GM21367 (cell line): ENCODE data around the gene CCDC160.
"Not testable (repeated sequence)": the region's sequence is repeated elsewhere in the genome, so short reads cannot be mapped to it uniquely, and the experiment has no call there.

Experiments used
- ATAC-seq: cut with Tn5 transposase; IDR thresholded peaks from one replicate; pipeline ENCODE4 v1.9.1; 2021; ENCODE audit not compliant: unreplicated experiment

CCDC160 gene

GRCh38 chrX:134236626-134237614 lies at the start of gene CCDC160:
Gene CCDC160, plus strand, starts transcription at chrX:134237182. Its CDS starts 7,619 bp downstream, at chrX:134244801.
- no peak for ATAC-seq

DNA sequence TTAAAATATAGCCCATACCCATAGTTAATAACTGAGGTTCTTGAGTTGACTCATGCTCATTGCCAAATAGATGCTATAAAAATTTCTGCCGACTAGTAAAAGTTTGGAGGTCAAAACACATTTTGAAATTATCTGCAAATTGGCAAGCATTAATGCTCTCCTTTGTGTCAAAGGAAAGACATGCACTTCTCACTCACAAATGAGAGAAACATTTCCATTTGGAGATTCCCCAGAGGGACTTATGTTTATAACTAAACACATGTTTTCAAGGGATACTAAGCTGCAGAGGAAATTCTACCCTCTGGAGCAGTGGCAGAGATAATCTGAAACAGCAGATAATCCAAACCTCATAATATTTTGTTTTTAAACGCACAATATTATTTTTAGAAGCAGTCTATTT lies 45.7 kb upstream of the CCDC160 start:
- no peak for ATAC-seq

DNA sequence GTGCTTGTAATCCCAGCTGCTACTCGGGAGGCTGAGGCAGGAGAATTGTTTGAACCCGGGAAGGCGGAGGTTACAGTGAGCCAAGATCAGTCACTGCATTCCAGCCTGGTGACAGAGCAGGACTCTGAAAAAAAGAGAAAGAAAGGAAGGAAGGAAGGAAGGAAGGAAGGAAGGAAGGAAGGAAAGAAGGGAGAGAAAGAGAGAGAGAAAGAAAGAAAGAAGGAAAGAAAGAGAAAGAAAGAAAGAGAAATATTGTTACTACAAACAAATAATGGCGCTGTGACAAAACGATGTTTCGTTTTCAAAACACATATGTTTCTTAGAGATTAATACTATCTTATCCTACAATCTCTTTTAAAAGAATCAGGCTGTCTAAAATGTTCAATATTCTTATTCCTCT lies 42.1 kb upstream of the CCDC160 start:
- ATAC-seq, result no peak

DNA sequence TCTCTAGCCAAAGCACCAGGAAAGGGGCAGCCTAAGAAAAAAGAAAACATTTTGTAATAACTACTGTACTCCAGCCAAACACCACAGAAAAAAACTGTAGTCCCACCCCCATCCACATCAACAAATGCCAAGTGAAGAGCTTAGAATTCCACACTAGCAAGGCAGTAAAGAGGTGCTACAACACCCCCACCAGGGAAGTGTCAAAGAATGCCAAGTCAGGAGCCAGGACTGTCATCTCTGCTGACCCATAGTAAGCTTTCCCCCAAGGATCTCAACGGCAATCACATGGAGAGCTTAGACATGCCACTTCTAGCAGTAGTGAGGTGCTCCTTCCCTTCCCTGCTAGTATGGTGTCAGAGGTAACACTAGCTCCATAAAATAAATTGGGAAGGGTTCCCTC lies 34.4 kb upstream of the CCDC160 start:
- no peak for ATAC-seq

DNA sequence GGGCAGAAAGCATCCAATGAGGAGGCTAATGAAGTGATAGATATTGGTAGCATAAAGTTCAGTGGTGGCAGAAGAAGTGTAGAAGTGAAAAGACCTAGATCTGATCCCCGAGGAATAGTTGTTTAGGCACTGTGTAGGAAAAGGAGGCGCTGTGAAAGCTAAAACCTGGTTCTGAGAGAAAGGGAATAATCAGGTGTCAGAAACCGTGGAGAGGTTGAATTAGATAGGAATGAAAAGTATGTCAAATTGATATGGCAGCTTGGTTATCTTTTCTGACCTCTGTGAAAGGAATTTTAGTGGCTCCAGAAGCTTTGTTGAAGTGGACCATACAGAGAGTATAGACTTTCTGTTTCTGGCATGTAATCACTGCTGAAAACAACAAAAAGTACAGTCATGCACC lies 30.8 kb upstream of the CCDC160 start:
- ATAC-seq, result no peak

GRCh38 chrX:134210465-134210864 lies 26.5 kb upstream of the CCDC160 start:
- ATAC-seq, result no peak

DNA sequence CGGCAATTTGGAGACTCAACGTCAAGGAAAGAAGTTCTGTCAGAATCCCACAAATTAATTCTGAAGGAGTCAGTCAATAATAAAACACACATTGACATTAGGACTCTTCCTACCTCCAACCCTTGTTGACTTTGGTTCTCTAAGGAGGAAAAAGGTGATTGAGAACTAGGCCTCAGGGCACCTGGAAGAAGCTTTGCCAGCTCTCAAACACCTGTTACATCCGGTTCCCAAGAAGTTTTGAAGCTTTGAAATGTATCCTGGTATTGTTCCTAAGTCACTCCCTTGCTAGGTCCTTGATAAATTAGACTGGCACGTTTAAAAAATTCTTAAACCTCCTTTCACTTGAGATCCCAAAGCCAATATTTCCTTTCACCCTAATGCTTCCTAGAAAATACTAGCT lies 1.7 kb upstream of the CCDC160 start:
- no peak for ATAC-seq

GRCh38 chrX:134238144-134238543 lies 1.2 kb downstream of the CCDC160 start:
- not testable (repeated sequence) for ATAC-seq

DNA sequence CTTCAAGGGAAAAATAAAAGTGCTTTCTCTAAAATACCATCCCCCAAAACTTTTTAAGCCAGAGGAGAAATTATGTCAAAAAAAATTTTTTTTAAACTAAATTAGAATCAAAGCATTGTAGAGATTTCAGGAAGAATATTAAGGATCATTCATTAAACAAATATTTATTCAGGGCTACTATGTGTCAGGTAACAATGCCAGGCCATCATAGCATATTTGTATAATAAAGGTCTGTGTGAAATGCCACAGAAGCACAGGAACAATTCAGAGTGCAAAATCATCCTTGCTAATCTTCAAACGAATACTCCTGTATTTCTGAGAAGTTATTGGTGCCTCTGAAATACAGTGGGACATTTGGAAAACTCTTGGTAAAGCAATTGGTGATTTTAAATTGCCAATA lies 2.0 kb downstream of the CCDC160 start:
- no peak for ATAC-seq

DNA sequence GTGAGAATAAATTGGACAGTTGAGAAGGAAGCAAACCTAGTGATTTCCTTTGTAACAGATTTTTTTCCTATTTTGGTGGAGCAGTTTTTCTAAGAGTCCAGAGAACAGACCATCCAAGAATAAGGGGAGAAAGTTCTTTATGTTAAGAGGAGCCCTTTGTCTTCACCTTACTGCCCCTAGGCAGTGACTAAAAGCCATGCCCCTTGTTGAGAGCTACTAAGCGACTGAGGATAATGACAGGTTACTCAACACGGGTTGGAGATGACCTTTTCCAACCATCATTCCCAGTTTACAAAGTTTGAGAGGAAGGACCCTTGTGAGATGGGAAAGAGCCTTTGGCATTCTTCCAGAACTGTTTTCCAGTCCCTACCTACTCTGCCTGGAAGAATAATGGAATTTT lies 3.2 kb downstream of the CCDC160 start:
- ATAC-seq, result no peak

- no peak for ATAC-seq
These were observed 5.1 kb downstream of the CCDC160 start for GRCh38 chrX:134241960-134242619.

DNA sequence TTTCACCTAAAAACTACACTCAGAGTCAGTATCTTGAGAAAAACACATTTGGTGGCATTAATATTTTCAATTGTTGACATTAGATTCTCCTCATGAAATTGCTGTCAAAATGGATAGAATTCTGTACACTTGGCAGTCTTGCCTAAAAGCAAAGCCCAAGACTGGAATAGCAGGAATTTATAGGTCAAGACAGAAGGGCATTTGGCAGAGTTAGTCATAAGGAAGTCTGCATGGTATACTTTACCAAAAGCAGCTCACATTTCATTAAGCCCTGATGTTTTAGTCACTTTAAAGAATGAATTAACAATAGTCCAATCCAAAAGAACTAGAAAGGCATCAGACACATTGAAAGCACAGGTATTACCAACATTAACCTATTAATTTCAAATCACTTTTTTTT lies 7.1 kb downstream of the CCDC160 start:
- ATAC-seq, result no peak

DNA sequence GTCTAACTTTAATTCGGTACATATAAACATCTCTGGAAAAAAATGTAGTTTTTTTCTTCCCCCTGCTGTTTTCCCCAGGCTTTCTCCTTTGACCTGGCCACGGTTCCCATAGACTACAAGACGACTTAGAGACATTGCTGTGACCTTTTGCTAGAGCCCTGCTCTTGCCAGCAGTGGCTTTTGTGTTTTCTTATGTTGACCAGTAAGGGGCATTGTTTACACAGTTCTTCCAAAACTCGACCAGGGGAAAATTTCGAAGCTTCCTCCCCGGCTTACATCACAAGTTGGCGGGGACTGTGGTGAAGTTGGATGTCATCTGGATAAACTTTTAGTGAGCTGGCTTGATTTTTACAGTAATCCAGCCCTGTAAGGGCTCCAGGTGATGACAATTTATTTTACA lies 9.3 kb downstream of the CCDC160 start:
- ATAC-seq, result peak; percentile 47

DNA sequence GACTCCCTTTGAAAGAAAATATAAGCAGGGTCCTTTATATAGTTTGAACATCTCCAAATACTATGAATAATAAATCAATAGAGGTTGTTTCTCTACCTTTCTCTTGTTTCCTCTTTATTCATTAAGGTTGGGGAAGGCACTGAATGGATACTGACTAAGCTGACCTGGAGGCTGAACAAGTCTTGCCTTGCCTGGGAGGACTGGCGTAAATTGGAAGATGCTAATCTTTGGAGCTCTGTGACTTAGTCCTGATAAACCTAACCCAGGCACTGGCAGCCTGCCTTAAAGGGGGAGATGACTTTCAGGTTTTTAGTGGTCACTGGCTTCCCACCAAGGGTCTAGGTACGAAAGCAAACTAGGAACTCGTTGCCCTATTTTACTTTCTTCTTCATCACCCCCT lies 10.5 kb downstream of the CCDC160 start:
- no peak for ATAC-seq

DNA sequence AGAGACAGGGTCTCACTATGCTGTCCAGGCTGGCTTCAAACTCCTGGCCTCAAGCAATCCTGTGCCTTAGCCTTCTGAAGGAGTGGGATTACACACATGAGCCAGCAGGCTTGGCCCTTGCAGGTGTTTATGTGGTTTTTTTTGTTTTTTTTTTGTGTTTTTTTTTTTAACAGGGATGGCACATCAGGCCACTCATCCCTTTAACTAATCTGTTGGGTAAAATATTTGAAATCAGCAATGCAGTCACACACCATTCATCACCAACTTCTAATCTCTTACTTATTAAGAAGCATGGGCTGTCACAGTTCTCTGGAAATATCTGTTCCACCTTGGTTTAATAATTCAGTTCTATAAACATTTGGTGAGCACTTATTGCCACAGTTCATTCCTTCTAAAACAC lies 12.3 kb downstream of the CCDC160 start:
- no peak for ATAC-seq

- no peak for ATAC-seq
These were observed 14.3 kb downstream of the CCDC160 start for GRCh38 chrX:134251241-134251640.

- no peak for ATAC-seq
These were observed 17.5 kb downstream of the CCDC160 start for GRCh38 chrX:134254511-134254910.

GRCh38 chrX:134255555-134255954 lies 18.6 kb downstream of the CCDC160 start:
- no peak for ATAC-seq

DNA sequence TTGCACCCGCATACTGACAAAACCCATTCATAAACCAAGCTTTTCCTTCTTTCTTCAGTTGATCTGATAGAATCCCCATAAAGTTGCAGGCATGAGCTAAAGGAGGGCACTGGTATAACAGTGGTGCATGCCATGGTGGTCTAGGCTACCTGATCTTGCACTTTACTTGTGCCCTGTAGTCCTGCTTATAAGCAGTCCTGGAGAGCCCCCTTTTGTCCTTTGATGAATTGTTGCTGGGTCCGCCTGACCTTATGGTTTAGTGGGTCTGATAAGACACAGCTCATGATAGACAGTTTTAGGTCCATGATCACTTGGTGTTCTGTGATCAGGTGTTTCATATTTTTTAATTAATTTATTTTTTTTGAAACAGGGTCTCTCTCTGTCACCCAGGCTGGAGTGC lies 19.7 kb downstream of the CCDC160 start:
- ATAC-seq, result no peak

GRCh38 chrX:134258202-134258601 lies 21.2 kb downstream of the CCDC160 start:
- no peak for ATAC-seq

DNA sequence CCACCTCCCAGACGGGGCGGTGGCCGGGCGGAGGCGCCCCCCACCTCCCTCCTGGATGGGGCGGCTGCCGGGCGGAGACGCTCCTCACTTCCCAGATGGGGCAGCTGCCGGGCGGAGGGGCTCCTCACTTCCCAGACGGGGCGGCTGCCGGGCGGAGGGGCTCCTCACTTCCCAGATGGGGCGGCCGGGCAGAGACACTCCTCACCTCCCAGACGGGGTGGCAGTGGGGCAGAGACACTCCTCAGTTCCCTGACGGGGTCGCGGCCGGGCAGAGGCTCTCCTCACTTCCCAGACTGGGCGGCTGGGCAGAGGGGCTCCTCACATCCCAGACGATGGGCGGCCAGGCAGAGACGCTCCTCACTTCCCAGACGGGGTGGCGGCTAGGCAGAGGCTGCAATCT lies 49.0 kb downstream of the CCDC160 start:
- not testable (repeated sequence) for ATAC-seq

DNA sequence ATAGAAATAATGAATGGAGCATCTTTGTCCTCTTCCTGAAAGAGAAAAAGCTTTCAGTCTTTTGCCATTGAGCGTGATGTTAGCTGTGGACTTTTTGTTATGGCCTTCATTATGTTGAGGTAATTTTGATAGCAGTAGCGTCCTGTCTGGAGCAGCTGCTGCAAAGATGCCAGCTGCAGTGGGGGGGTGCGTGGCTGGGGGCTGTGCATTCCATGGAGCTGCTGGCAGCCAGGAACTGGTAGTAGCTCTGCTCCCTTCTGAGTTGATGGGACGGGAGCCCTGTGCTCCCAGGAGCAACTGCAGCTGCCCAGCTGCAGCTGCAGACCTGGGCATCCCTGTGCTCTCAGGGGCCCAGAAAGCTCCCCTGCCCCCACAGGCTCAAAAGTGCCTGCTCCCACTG lies 50.4 kb downstream of the CCDC160 start:
- ATAC-seq, result no peak
